Large intestine (tissue), 3 donors: ENCODE results near the gene TIMM22. TPM values are rescaled to one million over a fixed set of nuclear protein-coding genes. Genes with fewer than 3 reads are reported as not detected.

Source experiments
- DNase-seq, 2 donors: peaks; one replicate each; pipeline versions ENCODE4 v3.0.0 to v3.0.0-alpha.2; 2013
- H3K27ac ChIP-seq: one replicate; pipeline ENCODE4 v1.5.1; 2013; ENCODE audit warnings: low read length
- H3K27me3 ChIP-seq: 2 replicates; pipeline ENCODE4 v1.6.1; 2013; ENCODE audit warnings: low read length; ENCODE audit not compliant: control insufficient read depth, insufficient read depth
- H3K36me3 ChIP-seq: 2 replicates; pipeline ENCODE4 v1.6.1; 2013; ENCODE audit warnings: low read length; ENCODE audit not compliant: control insufficient read depth, insufficient read depth
- H3K4me1 ChIP-seq: one replicate; pipeline ENCODE4 v1.6.1; 2013; ENCODE audit warnings: low read length; ENCODE audit not compliant: control insufficient read depth, insufficient read depth
- H3K4me3 ChIP-seq: one replicate; pipeline ENCODE4 v1.5.1; 2013; ENCODE audit warnings: low read length
- H3K9me3 ChIP-seq: one replicate; pipeline ENCODE4 v1.6.1; 2013; ENCODE audit warnings: mild to moderate bottlenecking, low read depth, low read length, moderate library complexity; ENCODE audit not compliant: control insufficient read depth
- WGBS: methylation state at CpG from one replicate; pipeline ENCODE4 v1.1.5; 2013; ENCODE audit warnings: low lambda C conversion rate; ENCODE audit not compliant: insufficient coverage; 5-methylcytosine and 5-hydroxymethylcytosine counted together
- polyA plus RNA-seq: library from polyadenylated mRNA; unstranded; fragments of 120-200 nt; gene quantifications from one replicate; pipeline ENCODE4 v1.2.1, GENCODE V29; 2013

TIMM22 gene
- polyA plus RNA-seq, 1 donor = 10.0 TPM

- peaks cover 3% of the 10 kb centered on the region for H3K9me3 ChIP-seq
- no peaks in the 10 kb centered on the region for H3K27me3 ChIP-seq
- H3K4me3 ChIP-seq = no peak overlapping the region
- peak overlapping the region; percentile 49 for H3K27ac ChIP-seq
- peaks cover 9% of the 10 kb centered on the region for H3K4me1 ChIP-seq
- H3K36me3 ChIP-seq = peaks cover 16% of the 10 kb centered on the region
- no CpG with 5 or more reads among the region's 10 CpGs for WGBS
- peak in 1 of 2 donors; percentile 49 for DNase-seq
These were observed 22.5 kb downstream of the TIMM22 start for GRCh38 chr17:1019451-1019850.

GRCh38 chr17:1021147-1021546, 24.2 kb downstream of the TIMM22 start:
- no peaks in the 10 kb centered on the region for H3K27me3 ChIP-seq
- peaks cover 3% of the 10 kb centered on the region for H3K9me3 ChIP-seq
- no peak overlapping the region for H3K27ac ChIP-seq
- peaks cover 9% of the 10 kb centered on the region for H3K4me1 ChIP-seq
- no CpG with 5 or more reads among the region's 17 CpGs for WGBS
- no peak overlapping the region for H3K4me3 ChIP-seq
- H3K36me3 ChIP-seq = peaks cover 20% of the 10 kb centered on the region
- DNase-seq = no peak

DNA sequence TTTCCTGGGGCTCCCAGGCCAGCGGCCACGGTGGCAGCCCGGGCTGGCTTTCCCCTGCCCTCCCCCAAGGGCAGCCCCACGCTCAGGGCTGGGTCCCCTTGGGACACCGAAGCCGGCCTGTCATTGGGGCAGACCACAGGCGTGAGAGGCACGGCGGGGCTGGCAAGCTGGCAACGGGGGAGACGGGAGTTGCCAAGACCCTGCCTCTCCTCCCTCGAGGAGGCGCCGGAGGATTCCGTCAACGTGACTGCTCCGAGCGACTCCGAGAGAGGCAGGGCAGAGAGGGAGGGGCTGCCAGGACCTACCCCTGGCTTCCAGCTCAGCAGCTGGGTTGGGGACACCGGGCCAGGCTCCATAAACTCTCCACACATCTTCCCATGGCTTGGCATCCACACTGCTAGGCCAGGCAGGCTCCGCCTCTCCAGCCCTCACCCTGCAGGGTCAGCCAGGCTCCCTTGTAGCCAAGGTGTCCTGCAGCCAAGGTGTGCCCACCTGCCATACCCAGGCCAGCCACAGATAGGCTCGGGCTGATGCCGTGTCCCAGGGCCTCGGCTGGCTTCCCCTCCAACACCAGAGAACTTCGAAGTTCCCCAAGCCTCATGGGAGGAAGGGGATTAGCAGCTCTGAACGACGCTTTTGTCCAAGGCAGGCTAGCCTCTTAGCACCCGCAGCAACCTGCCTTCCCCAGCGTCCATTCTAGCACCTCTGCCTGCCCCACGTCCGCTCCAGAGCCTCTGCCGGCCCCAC, 25.5 kb downstream of the TIMM22 start:
- peaks cover 9% of the 10 kb centered on the region for H3K4me1 ChIP-seq
- H3K36me3 ChIP-seq = peaks cover 29% of the 10 kb centered on the region
- no peaks in the 10 kb centered on the region for H3K27me3 ChIP-seq
- no peak overlapping the region for H3K27ac ChIP-seq
- DNase-seq = no peak
- WGBS = 100% methylated on average over 2 of the region's 32 CpGs
- H3K9me3 ChIP-seq = peaks cover 3% of the 10 kb centered on the region
- H3K4me3 ChIP-seq = no peak overlapping the region

DNA sequence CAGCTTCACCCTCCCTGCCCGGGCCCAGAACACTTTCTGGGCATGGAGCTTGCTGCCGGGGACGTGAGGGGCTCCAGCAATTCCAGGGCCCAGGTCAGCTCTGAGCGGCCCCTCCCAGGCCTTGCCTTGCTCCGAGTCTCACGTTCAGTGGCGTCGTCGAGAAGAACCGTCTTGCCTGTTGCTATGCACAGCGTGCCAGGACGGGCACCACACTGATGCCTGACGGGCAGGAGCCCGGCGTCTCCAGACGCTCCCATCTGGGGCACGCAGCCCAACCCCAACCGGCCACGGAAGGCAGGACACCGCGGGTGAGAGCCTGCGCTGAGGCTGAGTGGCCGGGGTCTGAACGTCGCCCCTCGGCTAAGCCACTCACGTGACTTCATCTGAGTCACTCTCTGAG, 27.1 kb downstream of the TIMM22 start:
- whole genome bisulfite sequencing = no CpG with 5 or more reads among the region's 27 CpGs
- Histone ChIP-seq H3K27ac (no peak overlapping the region), H3K4me1 (peaks cover 9% of the 10 kb centered on the region), H3K4me3 (no peak overlapping the region), H3K27me3 (no peaks in the 10 kb centered on the region), H3K36me3 (peaks cover 32% of the 10 kb centered on the region), H3K9me3 (peaks cover 3% of the 10 kb centered on the region)
- no peak for DNase-seq

GRCh38 chr17:1025733-1026598, 29.0 kb downstream of the TIMM22 start:
- H3K4me1 ChIP-seq = peaks cover 4% of the 10 kb centered on the region
- DNase-seq = no peak
- H3K27me3 ChIP-seq = no peaks in the 10 kb centered on the region
- no peak overlapping the region for H3K27ac ChIP-seq
- H3K4me3 ChIP-seq = no peak overlapping the region
- H3K9me3 ChIP-seq = peaks cover 3% of the 10 kb centered on the region
- no CpG with 5 or more reads among the region's 30 CpGs for WGBS
- H3K36me3 ChIP-seq = peaks cover 33% of the 10 kb centered on the region

DNA sequence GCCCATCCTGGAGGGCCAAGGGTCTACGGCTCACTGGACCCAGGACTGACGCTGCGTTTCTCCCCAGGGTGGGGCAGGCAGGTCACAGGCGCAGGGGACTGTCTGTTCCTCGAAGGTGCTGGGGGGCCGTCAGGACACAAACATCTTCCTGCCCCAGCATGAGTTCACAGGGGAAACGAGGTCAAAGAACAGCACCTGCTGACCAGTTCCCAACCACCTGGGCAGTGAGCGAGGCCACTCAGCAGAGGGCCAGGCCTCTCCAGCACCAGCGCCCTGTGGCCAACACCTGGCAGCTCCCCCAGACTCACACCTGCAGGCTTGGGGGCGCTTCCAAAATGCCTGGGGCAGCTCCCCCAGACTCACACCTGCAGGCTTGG, 29.7 kb downstream of the TIMM22 start:
- Histone ChIP-seq H3K27ac (no peak overlapping the region), H3K4me1 (peaks cover 4% of the 10 kb centered on the region), H3K36me3 (peaks cover 36% of the 10 kb centered on the region), H3K27me3 (no peaks in the 10 kb centered on the region), H3K9me3 (peaks cover 3% of the 10 kb centered on the region), H3K4me3 (no peak overlapping the region)
- no peak for DNase-seq
- WGBS = no CpG with 5 or more reads among the region's 10 CpGs

- Histone ChIP-seq H3K27ac (no peak overlapping the region), H3K27me3 (no peaks in the 10 kb centered on the region), H3K4me3 (no peak overlapping the region), H3K4me1 (peaks cover 6% of the 10 kb centered on the region), H3K9me3 (peaks cover 3% of the 10 kb centered on the region), H3K36me3 (peaks cover 36% of the 10 kb centered on the region)
- WGBS = no CpG with 5 or more reads among the region's 9 CpGs
- no peak for DNase-seq
These were observed 30.1 kb downstream of the TIMM22 start for GRCh38 chr17:1027044-1027443.

GRCh38 chr17:1029196-1029921, 32.4 kb downstream of the TIMM22 start:
- H3K4me1 ChIP-seq = peaks cover 4% of the 10 kb centered on the region
- no CpG with 5 or more reads among the region's 30 CpGs for WGBS
- no peak for DNase-seq
- H3K27me3 ChIP-seq = no peaks in the 10 kb centered on the region
- H3K9me3 ChIP-seq = no peaks in the 10 kb centered on the region
- no peak overlapping the region for H3K4me3 ChIP-seq
- H3K36me3 ChIP-seq = peaks cover 40% of the 10 kb centered on the region
- H3K27ac ChIP-seq = no peak overlapping the region

- no peaks in the 10 kb centered on the region for H3K27me3 ChIP-seq
- peak overlapping the region; percentile 13 for H3K4me3 ChIP-seq
- WGBS = no CpG with 5 or more reads among the region's 20 CpGs
- no peaks in the 10 kb centered on the region for H3K9me3 ChIP-seq
- no peak for DNase-seq
- peaks cover 47% of the 10 kb centered on the region for H3K36me3 ChIP-seq
- peaks cover 4% of the 10 kb centered on the region for H3K4me1 ChIP-seq
- peak overlapping the region; percentile 12 for H3K27ac ChIP-seq
These were observed 33.2 kb downstream of the TIMM22 start for GRCh38 chr17:1029922-1030644.
